ENCODE results near the gene ATP5MK.
"Not testable (repeated sequence)": the region's sequence is repeated elsewhere in the genome, so short reads cannot be mapped to it uniquely, and the experiment has no call there.

Gene ATP5MK

GRCh38 chr10:103396067-103396788, at the start of gene ATP5MK, which contains the start of gene PDCD11:
Gene ATP5MK, minus strand, starts transcription at chr10:103396475. Its CDS starts 4,018 bp downstream, at chr10:103392457.
Gene PDCD11, plus strand, starts transcription at chr10:103396626. Its CDS starts 1,801 bp downstream, at chr10:103398427.
- peak; percentile 100 for DNase-seq

- no peak for DNase-seq
Measured at GRCh38 chr10:103445366-103445765, 49.1 kb upstream of the ATP5MK start.

GRCh38 chr10:103444478-103444877, 48.2 kb upstream of the ATP5MK start:
- no peak for DNase-seq

GRCh38 chr10:103443475-103444185, 47.4 kb upstream of the ATP5MK start:
- no peak for DNase-seq

- DNase-seq: no peak
Measured at GRCh38 chr10:103442031-103442461, 45.8 kb upstream of the ATP5MK start.

- no peak for DNase-seq
Measured at GRCh38 chr10:103441611-103442010, 45.3 kb upstream of the ATP5MK start.

- DNase-seq: no peak
Measured at GRCh38 chr10:103441206-103441605, 44.9 kb upstream of the ATP5MK start.

- no peak for DNase-seq
Measured at GRCh38 chr10:103440416-103440815, 44.1 kb upstream of the ATP5MK start.

- DNase-seq: no peak
Measured at GRCh38 chr10:103439776-103440175, 43.5 kb upstream of the ATP5MK start.

- DNase-seq: no peak
Measured at GRCh38 chr10:103433858-103434257, 37.6 kb upstream of the ATP5MK start.

- DNase-seq: no peak
Measured at GRCh38 chr10:103431902-103432301, 35.6 kb upstream of the ATP5MK start.

- DNase-seq: no peak
Measured at GRCh38 chr10:103429647-103430046, 33.4 kb upstream of the ATP5MK start.

- DNase-seq: no peak
Measured at GRCh38 chr10:103428989-103429643, 32.8 kb upstream of the ATP5MK start.

GRCh38 chr10:103427866-103428265, 31.6 kb upstream of the ATP5MK start:
- DNase-seq: no peak

GRCh38 chr10:103423748-103424147, 27.5 kb upstream of the ATP5MK start:
- no peak for DNase-seq

GRCh38 chr10:103419101-103419500, 22.8 kb upstream of the ATP5MK start:
- DNase-seq: no peak

GRCh38 chr10:103417601-103418000, 21.3 kb upstream of the ATP5MK start:
- no peak for DNase-seq

GRCh38 chr10:103417148-103417469, 20.8 kb upstream of the ATP5MK start:
- DNase-seq: not testable (repeated sequence)

- peak; percentile 61 for DNase-seq
Measured at GRCh38 chr10:103416436-103417147, 20.3 kb upstream of the ATP5MK start.

- DNase-seq: no peak
Measured at GRCh38 chr10:103415581-103415980, 19.3 kb upstream of the ATP5MK start.

GRCh38 chr10:103413564-103413963, 17.3 kb upstream of the ATP5MK start:
- DNase-seq: no peak

- no peak for DNase-seq
Measured at GRCh38 chr10:103397191-103397825, 1.0 kb upstream of the ATP5MK start.

- DNase-seq: no peak
Measured at GRCh38 chr10:103396789-103397087, 463 bp upstream of the ATP5MK start.

Measured in islet precursor cell (in vitro differentiated cells).